GM13977 (cell line): ENCODE measurements around the gene ACBD5.
"Not testable (repeated sequence)": the region's sequence is repeated elsewhere in the genome, so short reads cannot be mapped to it uniquely, and the experiment has no call there.

Experiments
- DNase-seq: peaks from one replicate; pipeline ENCODE4 v3.0.0; 2012; ENCODE audit warnings: low spot score
- CTCF ChIP-seq: IDR thresholded peaks from 2 replicates; pipeline ENCODE4 v1.5.1; 2012; ENCODE audit warnings: mild to moderate bottlenecking, control low read depth; ENCODE audit not compliant: insufficient read depth; ENCODE audit errors: extremely low read depth, missing control alignments
- in situ Hi-C: fragments of 300-500 bp; cut with MboI; formaldehyde crosslinking; loops from one replicate; pipeline ENCODE4 v1.12.0; 2022; ENCODE audit warnings: low sequenced_read_pairs, low pct_unique_long_range_greater_than_20kb, mixed read lengths, inconsistent platforms; ENCODE audit not compliant: unreplicated experiment

The ACBD5 gene

DNA sequence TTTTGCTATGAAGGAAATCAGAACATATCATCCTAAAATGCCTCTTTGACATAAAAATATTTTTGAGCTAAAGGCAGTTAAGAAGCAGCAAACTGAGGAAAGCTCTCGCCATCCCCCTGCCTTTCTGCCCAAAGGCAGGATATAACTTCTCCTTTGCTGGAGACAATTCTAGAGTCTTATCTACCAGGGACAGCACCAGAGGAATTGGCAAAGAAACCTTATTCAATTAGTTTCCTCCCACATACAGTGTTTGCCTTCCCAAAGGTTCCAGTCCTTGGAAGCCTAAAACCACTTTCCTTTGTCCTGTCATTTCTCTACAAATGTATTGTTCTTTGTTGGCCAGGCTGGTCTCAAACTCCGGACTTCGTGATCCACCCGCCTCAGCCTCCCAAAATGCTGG, 51.7 kb downstream of the ACBD5 start:
- DNase-seq, result no peak
- in situ Hi-C loops, result no loop called here
- no peak for TF ChIP-seq CTCF

GRCh38 chr10:27188259-27188658, 52.3 kb downstream of the ACBD5 start:
- TF ChIP-seq CTCF, result no peak
- in situ Hi-C loops, result no loop called here

GRCh38 chr10:27169849-27170248, 70.7 kb downstream of the ACBD5 start:
- no peak for DNase-seq
- TF ChIP-seq CTCF, result no peak
- in situ Hi-C loops, result no loop called here

More at GRCh38 chr10:27188259-27188658, 52.3 kb downstream of the ACBD5 start:
- DNase-seq, result no peak

DNA sequence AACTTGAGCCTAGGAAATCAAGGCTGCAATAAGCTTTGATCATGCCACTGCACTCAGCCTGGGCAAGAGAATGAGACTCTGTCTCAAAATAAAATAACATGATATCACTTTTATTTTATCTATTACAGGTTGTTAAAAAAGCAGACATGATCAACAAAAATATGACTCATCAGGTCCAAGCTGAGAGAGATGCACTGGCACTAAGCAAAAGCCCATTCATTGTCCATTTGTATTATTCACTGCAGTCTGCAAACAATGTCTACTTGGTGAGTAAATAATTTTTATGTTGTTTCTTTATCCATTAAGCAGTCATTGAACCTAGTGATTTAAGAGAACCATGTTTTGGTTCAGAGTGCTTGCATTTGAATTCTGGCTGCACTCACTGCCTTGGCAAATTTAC, 82.2 kb downstream of the ACBD5 start:
- in situ Hi-C loops, result no loop called here
- TF ChIP-seq CTCF, result no peak
- no peak for DNase-seq

DNA sequence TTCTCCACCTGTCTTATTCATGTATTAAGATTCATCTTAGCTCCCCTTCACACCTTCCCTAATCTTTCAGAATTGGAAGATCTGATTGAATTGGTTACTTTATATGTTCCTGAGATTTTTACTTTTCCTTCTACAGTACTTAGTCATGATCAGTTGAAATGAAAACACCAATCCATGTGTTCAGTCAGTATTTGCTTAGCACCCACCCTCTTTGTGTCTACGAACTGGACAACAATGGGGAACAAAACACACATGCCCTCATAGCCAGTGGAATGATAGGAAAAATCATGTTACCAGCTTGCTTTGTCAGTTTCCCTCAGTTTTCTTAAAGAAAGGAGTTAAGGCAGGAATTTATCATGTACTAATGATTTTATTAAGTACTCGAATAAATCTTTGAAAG, 83.4 kb downstream of the ACBD5 start:
- in situ Hi-C loops, result no loop called here
- TF ChIP-seq CTCF, result no peak
- DNase-seq, result no peak

DNA sequence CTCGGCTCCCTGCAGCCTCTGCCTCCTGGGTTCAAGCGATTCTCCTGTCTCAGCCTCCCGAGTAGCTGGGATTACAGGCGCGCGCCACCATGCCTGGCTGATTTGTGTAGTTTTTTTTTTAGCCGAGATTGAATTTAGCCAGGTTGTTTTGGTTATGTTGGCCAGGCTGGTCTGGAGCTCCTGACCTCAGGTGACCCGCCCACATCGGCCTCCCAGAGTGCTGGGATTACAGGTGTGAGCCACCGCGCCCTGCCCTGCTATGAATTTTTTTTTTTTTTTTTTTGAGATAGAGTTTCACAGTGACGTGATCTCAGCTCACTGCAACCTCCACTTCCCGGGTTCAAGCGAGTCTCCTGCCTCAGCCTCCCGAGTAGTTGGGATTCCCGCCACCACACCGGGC, 84.0 kb downstream of the ACBD5 start:
- in situ Hi-C loops, DNase-seq: not testable (repeated sequence)

GRCh38 chr10:27155066-27155754, 85.4 kb downstream of the ACBD5 start, which contains the start of gene MASTL:
Gene MASTL, plus strand, starts transcription at chr10:27155352. Its CDS starts 75 bp downstream, at chr10:27155427.
- in situ Hi-C loops, result no loop called here

More at GRCh38 chr10:27155066-27155754, 85.4 kb downstream of the ACBD5 start, which contains the start of gene MASTL:
- DNase-seq, result peak; percentile 95
- no peak for TF ChIP-seq CTCF
